SK-N-SH treated with all-trans-retinoic acid at 6 μM for 48 hours (cell line): Measurements from ENCODE around the gene SART1.

Experiments
- ATAC-seq: fragments of 200-7000 bp; cut with Tn5 transposase; 3 replicates; pipeline ENCODE4 v1.9.1; 2020; ENCODE audit warnings: mild to moderate bottlenecking, moderate library complexity
- ARNTL ChIP-seq: fragments of 450-650 bp; formaldehyde crosslinking; IDR thresholded peaks from 2 replicates; pipeline ENCODE4 v1.5.0; 2020; ENCODE audit warnings: low read depth, mild to moderate bottlenecking, moderate library complexity, borderline replicate concordance
- BACH2 ChIP-seq: fragments of 250-450 bp; sonication (Bioruptor Pico); IDR thresholded peaks from 2 replicates; pipeline ENCODE4 v1.9.0; 2021; ENCODE audit warnings: mild to moderate bottlenecking, borderline replicate concordance
- CREB5 ChIP-seq: fragments of 250-450 bp; sonication (Bioruptor Pico); IDR thresholded peaks from 2 replicates; pipeline ENCODE4 v1.5.1; 2020; ENCODE audit warnings: low read depth, mild to moderate bottlenecking, moderate library complexity
- CSDC2 ChIP-seq: fragments of 250-450 bp; sonication (Bioruptor Pico); IDR thresholded peaks from 2 replicates; pipeline ENCODE4 v1.5.0; 2020; ENCODE audit warnings: mild to moderate bottlenecking, moderate library complexity
- CSRNP3 ChIP-seq: fragments of 250-450 bp; sonication (Bioruptor Pico); IDR thresholded peaks from 2 replicates; pipeline ENCODE4 v1.5.1; 2021; ENCODE audit warnings: mild to moderate bottlenecking, moderate library complexity
- GLIS3 ChIP-seq: fragments of 250-450 bp; sonication (Bioruptor Pico); IDR thresholded peaks from 2 replicates; pipeline ENCODE4 v1.5.0; 2020; ENCODE audit warnings: mild to moderate bottlenecking, moderate library complexity
- OSR1 ChIP-seq: fragments of 250-450 bp; sonication (Bioruptor Pico); IDR thresholded peaks from 2 replicates; pipeline ENCODE4 v1.8.0; 2022; ENCODE audit warnings: moderate library complexity, mild to moderate bottlenecking, inconsistent platforms
- PATZ1 ChIP-seq: fragments of 250-450 bp; sonication (Bioruptor Pico); IDR thresholded peaks from 2 replicates; pipeline ENCODE4 v1.8.0; 2020; ENCODE audit warnings: mild to moderate bottlenecking, moderate library complexity, borderline replicate concordance
- POU6F1 ChIP-seq: fragments of 250-450 bp; sonication (Bioruptor Pico); IDR thresholded peaks from 2 replicates; pipeline ENCODE4 v1.8.0; 2021; ENCODE audit warnings: low read depth, mild to moderate bottlenecking, moderate library complexity, borderline replicate concordance
- PPARA ChIP-seq: fragments of 250-450 bp; sonication (Bioruptor Pico); IDR thresholded peaks from 2 replicates; pipeline ENCODE4 v1.5.0; 2020; ENCODE audit warnings: mild to moderate bottlenecking, borderline replicate concordance
- RARB ChIP-seq: fragments of 250-450 bp; sonication (Bioruptor Pico); IDR thresholded peaks from 2 replicates; pipeline ENCODE4 v1.8.0; 2021; ENCODE audit warnings: mild to moderate bottlenecking, moderate library complexity
- SNAI2 ChIP-seq: fragments of 250-450 bp; sonication (Bioruptor Pico); IDR thresholded peaks from 2 replicates; pipeline ENCODE4 v1.5.0; 2020; ENCODE audit warnings: mild to moderate bottlenecking, moderate library complexity
- TCF4 ChIP-seq: fragments of 250-450 bp; sonication (Bioruptor Pico); IDR thresholded peaks from 2 replicates; pipeline ENCODE4 v1.8.0; 2021; ENCODE audit warnings: mild to moderate bottlenecking, moderate library complexity, borderline replicate concordance
- TOX ChIP-seq: fragments of 250-450 bp; sonication (Bioruptor Pico); IDR thresholded peaks from 2 replicates; pipeline ENCODE4 v1.8.0; 2021; ENCODE audit warnings: mild to moderate bottlenecking, moderate library complexity, borderline replicate concordance
- TSHZ2 ChIP-seq: fragments of 250-450 bp; sonication (Bioruptor Pico); IDR thresholded peaks from 2 replicates; pipeline ENCODE4 v1.5.0; 2020; ENCODE audit warnings: mild to moderate bottlenecking, moderate library complexity
- ZC3H10 ChIP-seq: fragments of 250-450 bp; sonication (Bioruptor Pico); IDR thresholded peaks from 2 replicates; pipeline ENCODE4 v1.5.1; 2021; ENCODE audit warnings: mild to moderate bottlenecking, moderate library complexity
- ZFP3 ChIP-seq: fragments of 250-450 bp; sonication (Bioruptor Pico); IDR thresholded peaks from 2 replicates; pipeline ENCODE4 v1.5.0; 2020; ENCODE audit warnings: mild to moderate bottlenecking, moderate library complexity
- ZFP30 ChIP-seq: fragments of 450-650 bp; formaldehyde crosslinking; IDR thresholded peaks from 2 replicates; pipeline ENCODE4 v1.5.0; 2022; ENCODE audit warnings: mild to moderate bottlenecking, moderate library complexity
- ZNF70 ChIP-seq: fragments of 450-650 bp; formaldehyde crosslinking; IDR thresholded peaks from 2 replicates; pipeline ENCODE4 v1.5.0; 2020; ENCODE audit warnings: mild to moderate bottlenecking, moderate library complexity
- ZNF8 ChIP-seq: fragments of 450-650 bp; formaldehyde crosslinking; IDR thresholded peaks from 2 replicates; pipeline ENCODE4 v1.5.0; 2020; ENCODE audit warnings: mild to moderate bottlenecking, moderate library complexity

The SART1 gene

GRCh38 chr11:66012371-66012945 lies 50.9 kb downstream of the SART1 start:
- TF ChIP-seq TOX (CRISPR knock-in tag): no peak
- no peak for TF ChIP-seq ARNTL
- TF ChIP-seq PATZ1: no peak
- TF ChIP-seq GLIS3 (CRISPR knock-in tag): no peak
- TF ChIP-seq SNAI2 (CRISPR knock-in tag): no peak
- no peak for ATAC-seq

- ATAC-seq: no peak
- TF ChIP-seq PPARA (no peak), TCF4 (no peak), ZFP3 (CRISPR knock-in tag) (no peak), CREB5 (CRISPR knock-in tag) (no peak), ZNF8 (CRISPR knock-in tag) (no peak), POU6F1 (no peak)
These were observed 51.6 kb downstream of the SART1 start for GRCh38 chr11:66012946-66013761.

- ATAC-seq: no peak
- TF ChIP-seq ZC3H10 (CRISPR knock-in tag) (no peak), GLIS3 (CRISPR knock-in tag) (no peak), CREB5 (CRISPR knock-in tag) (no peak), POU6F1 (no peak), BACH2 (CRISPR knock-in tag) (no peak), TSHZ2 (CRISPR knock-in tag) (no peak), ZFP30 (no peak), CSRNP3 (CRISPR knock-in tag) (no peak), TOX (CRISPR knock-in tag) (no peak), SNAI2 (CRISPR knock-in tag) (no peak), OSR1 (CRISPR knock-in tag) (no peak), ZNF8 (CRISPR knock-in tag) (no peak), PPARA (no peak), ZNF70 (CRISPR knock-in tag) (no peak), TCF4 (no peak), CSDC2 (CRISPR knock-in tag) (no peak), PATZ1 (no peak), RARB (no peak)
These were observed 52.2 kb downstream of the SART1 start for GRCh38 chr11:66013762-66014100.
